HG02678 (cell line): ENCODE measurements around the gene NCR3LG1.
A peak's percentile ranks its signal among the peaks of the same experiment; 100 is the strongest.

Experiments used
- ATAC-seq: cut with Tn5 transposase; IDR thresholded peaks from one replicate; pipeline ENCODE4 v1.9.1; 2021; ENCODE audit warnings: mild to moderate bottlenecking, moderate library complexity; ENCODE audit not compliant: unreplicated experiment

Gene NCR3LG1, protein sequence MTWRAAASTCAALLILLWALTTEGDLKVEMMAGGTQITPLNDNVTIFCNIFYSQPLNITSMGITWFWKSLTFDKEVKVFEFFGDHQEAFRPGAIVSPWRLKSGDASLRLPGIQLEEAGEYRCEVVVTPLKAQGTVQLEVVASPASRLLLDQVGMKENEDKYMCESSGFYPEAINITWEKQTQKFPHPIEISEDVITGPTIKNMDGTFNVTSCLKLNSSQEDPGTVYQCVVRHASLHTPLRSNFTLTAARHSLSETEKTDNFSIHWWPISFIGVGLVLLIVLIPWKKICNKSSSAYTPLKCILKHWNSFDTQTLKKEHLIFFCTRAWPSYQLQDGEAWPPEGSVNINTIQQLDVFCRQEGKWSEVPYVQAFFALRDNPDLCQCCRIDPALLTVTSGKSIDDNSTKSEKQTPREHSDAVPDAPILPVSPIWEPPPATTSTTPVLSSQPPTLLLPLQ

DNA sequence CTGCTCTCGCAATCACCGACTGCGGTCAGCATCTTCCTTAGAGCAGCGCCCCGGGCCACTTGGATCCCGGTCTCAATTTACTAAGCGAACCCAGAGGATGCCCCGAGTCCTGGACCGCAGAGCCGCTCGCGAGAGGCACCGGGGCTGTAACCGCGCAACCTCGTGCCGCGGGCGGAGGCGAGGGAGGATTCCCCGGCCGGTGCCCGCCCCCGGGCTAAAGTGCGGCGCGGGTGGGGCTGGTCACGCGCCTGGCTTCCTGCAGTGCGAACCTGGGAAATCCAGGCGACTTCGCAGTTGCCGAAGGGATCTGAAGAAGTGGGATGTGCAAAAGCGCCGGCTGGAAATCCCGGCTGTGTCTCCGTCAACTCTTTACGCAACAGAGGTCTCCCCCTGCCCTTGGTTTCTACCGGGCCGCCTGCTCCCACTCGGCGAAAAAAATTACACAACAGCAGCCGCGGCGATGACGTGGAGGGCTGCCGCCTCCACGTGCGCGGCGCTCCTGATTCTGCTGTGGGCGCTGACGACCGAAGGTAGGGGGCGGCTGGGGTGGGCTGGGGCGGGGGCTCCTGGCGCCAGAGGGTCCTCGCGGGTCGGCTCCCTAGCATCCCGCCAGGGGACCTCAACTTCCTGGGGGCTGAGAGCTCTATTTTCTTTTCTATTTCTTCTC, at the start of gene NCR3LG1:
Gene NCR3LG1, plus strand, starts transcription at position 291 of the 667 bp plus-strand sequence. Its CDS starts 170 bp downstream, at position 461.
- no peak for ATAC-seq

DNA sequence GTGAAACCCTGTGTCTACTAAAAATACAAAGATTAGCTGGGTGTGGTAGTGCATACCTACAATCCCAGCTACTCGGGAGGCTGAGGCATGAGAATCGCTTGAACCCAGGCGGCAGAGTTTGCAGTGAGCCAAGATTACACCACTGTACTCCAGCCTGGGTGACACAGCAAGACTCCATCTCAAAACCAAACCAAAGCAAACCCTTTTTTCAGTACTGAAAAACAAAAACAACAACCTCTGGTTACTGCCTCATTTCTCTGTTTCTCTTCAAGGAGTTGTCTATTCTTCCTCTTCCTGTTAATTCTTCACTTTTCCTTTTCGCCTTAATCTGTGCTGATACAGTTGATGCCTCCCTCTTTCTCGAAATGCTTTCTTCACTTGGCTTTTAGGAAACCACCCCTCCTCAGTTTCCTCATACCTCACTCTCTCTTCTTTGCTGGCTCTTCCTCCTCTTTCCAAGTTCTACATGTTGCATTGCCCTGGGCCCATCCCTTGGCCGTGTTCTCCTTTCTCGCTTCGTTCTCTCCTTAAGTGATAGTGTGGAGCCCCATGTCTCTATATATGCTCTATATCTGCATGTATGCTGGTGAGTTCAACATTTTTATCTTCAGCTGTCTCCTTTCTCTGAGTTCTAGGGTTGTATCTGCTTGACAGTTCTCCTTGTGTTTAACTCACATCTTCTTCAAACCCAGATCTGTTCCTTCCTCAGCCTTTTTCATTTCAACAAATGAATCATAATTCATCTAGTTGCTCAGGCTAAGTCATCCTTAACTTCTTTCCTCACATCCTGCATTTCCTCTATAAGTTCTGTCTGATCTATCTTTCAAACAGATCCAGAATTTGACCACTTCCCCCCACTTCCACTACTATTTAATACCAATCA, 38.0 kb upstream of the NCR3LG1 start:
- no peak for ATAC-seq

DNA sequence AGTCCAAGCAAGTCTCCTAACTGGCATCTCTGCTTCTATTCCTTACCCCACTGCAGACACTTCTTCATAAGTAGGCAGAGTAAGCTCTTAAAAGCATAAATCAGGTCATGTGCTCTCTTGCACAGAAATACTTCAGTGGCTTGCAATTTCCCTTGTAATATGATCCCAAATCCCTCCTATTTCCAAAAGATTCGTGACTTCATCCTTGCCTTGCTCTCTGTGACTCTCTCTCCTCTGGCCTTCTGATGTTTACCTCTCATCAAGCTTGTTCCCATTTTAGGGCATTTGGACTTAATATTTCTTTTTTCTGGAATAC, 37.4 kb upstream of the NCR3LG1 start:
- no peak for ATAC-seq

DNA sequence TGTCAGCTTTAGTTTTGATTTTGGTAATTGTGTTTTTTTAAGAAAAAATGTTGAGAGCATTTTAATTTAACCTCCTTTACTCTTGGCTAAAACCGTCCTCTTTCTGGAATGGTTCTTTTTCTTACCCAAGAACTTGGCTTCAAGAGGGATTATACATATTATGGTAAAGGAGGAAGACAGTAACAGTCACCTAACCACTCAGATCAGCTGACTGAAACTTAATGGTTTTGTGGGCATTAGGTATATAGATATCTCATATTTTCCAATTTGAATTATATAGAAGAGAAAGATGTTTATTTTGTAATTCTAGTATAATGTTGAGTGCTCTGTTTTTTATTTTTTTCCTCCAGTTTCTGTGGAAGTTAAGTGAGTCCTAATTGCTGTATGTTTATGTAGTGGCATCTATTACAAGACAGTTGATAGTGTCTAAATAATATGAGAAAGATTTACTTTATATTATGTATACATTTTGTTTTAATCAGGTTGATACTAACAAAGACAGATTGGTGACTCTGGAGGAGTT, 36.6 kb upstream of the NCR3LG1 start:
- ATAC-seq = no peak

DNA sequence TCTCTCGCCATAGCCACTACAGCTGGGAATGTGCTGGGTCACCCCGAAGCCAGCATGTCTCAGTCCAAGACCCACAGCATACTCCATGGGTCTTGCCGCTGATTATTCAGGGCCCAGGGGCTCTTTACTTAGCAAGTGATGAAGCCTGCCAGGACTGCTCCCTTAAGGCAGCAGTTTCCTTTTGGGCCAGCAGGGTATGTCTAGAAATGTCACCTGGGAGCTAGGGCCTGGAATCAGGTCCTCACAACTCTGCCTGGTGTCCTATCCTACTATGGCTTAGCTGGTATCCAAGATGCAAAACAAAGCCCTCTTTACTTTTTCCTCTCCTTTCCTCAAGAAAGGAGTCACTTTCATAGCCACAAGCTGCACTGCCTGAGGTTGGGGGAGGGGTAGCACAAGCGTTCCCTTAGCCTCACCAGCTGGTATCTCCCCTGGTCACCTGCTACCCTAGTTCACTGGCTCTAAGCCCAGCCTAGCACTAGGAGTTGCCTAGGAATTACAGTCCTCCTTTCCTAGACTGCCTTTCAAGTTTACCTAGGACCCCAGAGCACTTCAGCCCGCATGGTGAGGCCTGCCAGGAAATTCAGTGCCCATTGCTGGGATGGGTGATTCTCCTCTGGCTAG, 22.6 kb upstream of the NCR3LG1 start:
- ATAC-seq = no peak

DNA sequence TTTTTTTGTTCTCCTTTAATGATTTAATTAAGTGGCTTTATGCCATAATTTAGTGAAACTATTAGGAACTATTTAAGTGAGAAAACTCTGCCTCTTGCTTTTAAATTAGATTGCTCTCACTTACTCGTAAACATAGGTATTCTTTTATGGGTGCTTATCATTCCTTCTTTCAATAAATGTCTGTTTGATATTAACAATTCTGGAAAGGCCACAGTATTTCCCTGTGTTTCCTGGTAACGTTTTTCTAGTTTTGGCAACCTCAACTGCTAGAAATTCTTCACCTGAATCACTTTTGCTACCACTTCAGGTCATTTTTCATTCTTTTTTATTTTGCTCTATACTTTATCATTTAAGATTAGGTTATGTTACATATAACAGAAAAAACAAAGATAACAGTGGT, 19.9 kb upstream of the NCR3LG1 start:
- ATAC-seq = no peak

DNA sequence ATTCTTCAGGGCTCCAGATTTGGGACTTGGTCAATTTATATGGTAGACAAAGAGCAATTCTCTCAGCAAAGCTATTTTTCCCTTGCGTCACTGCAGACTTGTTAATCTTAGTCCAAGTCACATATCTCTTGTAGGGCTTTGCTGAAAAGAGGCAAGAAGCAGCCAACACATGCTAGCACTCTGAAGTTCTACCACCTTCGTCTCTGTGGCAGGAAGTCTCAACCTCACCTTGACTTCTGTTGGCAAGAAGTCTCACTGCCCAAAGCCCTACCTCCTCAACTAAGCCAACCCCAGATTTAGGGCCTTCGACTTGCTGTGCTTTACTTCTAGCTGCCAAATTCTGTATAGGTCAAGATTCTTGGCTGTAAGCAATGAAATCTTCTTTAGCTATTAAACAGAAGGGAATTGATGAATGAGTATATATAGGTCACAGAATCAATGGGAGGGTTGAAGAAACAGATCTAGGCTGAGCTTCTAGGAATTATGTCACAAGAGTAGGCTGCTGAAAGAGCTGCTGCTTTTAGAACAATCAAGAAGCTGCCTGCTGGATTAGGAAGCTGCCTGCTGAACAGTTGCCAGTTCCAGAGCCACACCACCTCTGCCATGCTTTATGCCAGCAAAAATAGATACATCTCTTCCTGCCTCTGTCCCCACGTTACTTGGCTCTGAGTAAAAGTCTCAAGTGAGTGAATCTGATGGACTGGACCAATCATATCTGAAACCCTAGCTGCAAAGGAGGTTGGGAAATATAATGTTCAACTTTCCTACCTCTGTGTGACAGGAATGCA, 17.6 kb upstream of the NCR3LG1 start:
- ATAC-seq = no peak

DNA sequence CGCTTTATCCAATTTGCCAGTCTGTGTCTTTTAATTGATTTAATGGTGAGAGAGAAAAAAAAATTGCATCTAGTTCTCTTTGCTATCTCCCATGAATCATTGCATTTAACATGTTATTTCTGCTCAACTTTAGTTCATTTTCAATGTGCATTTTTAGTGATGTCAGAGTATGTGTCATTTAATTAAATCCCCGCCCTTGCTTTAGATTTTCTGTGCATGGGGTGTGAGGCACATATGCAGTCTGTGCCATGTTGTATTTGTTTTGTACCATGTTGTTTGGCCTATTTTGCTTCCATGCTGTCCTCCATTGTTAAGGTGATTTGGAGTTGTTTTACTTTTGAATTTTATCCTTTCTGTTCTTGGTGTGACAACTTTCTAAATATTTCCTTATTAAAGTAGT, 8.3 kb upstream of the NCR3LG1 start:
- no peak for ATAC-seq

DNA sequence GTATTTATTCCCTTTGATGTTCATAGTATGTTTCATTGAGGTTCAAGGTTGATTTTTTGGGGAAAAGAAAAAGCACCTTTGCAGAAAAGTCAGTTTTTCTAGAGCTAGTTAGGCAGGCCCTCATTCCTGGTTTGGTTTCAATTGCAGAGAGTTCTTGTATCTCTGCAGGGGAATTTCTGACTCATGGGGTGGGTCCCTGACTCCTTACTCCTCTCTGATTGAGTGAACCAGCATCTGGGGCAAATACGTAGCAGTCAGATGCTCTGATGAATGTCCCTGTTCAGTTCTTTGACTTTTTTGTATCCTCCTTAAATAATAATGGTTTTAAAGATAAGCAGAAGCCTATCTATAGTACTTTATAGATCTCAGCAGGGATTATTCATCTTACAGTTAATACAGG, 7.7 kb upstream of the NCR3LG1 start:
- ATAC-seq = no peak

DNA sequence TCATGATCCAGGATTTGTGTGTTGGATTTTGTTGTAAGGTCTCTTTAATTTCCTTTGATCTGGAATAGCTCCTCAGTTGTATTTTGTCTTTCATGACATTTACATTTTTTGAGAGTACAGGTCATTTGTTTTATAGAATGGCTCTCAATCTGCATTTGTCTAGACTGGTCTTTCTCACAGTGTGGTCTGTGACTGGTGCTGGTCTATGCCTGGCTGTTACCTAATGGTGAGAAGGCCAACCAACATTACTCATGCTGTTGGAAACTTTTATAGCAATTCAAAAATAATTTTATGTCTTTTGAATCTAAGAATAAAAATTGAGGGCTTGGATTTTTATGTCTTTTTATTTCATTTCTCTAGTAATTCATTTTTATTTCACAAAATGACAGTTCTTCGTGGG, 3.9 kb upstream of the NCR3LG1 start:
- ATAC-seq = no peak

DNA sequence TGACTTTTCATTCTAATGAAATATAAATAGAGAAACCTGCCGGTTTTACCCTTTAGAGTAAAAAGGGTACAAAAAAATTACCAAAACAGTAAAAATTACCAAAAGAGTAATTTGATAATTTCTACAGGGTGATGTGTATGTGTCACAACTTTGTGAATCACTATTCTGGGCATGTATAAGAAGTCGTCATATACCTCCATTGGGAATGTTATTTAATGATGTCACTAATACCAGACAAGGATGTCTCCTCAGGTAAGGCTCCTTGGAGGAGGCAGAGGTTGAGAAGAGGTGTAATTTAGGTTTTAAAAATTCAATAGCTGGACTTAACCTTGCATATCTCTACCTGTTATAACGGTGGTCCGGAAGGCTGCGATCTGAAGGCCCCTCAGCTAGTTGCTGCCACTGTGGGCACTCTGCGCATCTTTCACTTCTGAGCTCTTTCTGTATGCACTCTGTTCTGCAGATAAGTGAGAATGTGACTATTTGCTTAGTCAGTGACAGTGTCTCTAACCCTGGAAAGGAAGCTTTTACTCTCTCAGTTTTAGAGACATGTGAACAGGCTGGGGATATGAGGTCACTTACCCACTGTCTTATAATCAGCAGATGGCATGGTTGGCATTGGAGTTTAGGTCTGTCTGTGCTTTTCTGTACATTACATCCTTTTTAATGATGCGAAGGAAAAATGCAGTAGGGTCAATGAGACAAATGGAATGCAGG, 987 bp upstream of the NCR3LG1 start:
- no peak for ATAC-seq

DNA sequence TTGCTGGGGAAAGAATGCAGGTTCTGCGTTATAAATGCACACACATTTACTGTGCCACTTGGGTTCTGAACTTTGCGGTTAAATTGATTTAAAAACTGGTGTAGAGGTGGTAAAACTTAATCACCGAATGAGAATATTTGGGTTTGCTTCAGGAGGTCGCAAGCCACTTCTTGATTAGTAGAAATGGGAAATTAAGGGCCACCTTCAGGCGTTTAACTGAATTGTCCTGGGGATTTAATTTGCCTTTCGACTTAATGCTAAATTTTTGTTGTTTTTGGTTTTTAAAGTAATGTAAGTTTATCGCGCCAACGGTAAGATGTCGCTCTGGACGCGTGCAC, 459 bp upstream of the NCR3LG1 start:
- ATAC-seq = no peak

DNA sequence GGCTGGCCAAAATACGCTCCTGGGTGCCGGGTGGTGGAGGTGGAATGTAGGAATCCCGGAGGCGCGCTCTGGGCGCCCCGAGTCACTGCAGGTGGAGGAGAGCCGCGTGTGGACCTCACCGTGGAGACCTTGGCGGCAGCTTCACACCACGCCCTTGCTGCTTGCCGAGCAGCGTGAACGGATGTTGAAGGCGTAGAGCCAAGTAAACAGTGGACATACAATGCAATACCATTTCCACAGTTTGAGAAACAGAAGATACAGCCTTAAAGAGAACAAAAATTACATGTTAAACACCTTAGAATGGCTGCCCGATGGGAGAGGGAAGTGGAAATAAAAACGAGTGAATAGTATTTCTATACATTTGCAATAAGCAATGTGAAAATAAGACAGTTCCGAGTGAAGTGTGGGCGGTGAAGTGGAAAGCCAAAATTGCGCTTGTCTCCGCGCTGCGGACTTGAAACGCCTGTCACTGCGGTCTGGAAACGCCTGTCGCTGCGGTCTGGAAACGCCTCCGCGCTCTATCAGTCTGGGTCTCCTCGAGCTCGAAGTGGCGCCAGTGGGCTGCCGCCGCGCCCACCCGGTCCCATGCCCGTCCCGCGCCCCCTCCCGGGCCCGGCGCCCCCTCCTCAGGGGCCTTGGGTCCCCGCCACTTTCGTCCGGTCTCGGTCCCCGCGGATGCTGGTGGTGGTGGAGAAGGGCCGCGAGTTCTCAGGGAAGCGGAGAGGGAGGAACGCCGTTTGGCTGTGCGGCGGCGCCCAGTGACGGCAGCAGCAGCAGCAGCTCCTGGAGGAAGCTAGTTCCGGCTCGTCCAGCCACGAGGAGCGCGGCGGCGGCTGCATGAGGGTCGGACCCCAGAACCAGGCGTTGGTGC, 1.6 kb downstream of the NCR3LG1 start:
- ATAC-seq = no peak

DNA sequence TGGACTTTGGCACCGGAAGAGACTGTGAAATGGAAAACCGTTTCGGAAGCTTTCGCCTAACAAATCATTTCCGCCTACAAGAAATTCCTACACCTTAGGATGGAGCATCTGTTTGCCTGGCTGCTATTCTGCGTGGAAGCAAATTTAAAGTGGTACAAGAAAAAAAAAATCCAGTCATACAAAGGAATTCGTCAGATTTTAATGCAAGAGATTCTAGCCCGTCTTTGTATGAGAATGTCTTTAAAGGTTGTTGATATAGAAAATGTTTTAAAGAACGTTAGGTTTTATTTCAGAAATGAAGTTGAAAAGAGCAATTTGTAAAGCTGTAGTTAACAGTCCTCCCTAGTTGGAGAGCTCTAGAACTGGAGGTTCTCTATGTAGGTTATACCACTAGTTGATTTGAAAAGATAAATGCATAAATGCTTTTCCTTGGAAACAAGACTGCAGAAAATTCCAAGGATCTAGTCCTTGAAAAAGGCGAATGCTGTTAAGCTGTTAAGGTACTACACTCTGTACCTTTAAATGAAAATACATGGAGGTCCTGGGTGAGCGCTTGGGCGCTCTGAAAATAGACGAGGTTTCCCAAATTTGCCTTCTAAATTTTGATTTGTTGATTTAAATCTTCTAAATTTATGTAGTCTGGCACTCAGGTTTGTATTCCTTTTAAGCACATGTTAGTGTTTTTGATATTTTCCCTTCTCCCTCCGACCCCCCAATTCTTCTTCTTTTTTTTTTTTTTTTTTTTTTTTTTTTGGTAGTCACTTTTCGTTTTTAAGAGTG, 2.4 kb downstream of the NCR3LG1 start:
- no peak for ATAC-seq

DNA sequence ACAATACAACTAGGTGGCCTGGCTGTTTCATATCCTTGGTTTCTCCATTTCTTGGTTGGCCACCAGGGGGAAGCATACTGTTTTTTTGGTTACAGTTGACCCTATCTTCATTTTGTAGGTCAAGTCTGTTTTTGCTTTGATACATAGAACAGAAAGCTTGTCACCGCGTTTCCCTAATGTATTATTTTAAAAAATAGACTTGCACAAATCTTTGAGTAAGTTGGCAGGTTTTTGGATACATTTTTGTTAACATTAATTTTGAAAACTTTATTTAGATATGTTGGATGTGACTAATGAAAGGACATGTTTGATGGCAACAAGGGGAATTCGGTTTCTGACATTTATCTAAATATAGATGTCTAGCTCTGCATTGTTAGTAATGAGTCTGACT, 3.0 kb downstream of the NCR3LG1 start:
- peak; percentile 37 for ATAC-seq

DNA sequence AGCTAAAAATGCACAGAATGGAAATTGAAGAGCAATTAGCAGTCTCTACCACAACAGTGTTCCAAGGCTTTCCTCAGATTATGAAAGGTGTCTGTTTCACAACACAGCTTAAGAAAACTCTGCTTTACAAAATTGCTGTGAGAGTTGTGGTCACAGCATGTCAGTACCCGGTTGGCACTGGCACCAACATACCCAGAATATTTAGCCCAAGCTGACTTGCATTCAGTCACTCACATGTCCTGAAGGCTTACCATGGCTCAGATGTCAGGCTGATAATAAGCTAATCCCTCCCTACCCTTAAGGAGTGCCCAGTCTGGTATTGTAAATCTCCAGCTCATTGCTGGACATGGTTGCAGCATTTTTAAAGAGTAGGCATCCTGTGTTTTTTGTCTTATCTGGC, 14.9 kb downstream of the NCR3LG1 start:
- no peak for ATAC-seq

DNA sequence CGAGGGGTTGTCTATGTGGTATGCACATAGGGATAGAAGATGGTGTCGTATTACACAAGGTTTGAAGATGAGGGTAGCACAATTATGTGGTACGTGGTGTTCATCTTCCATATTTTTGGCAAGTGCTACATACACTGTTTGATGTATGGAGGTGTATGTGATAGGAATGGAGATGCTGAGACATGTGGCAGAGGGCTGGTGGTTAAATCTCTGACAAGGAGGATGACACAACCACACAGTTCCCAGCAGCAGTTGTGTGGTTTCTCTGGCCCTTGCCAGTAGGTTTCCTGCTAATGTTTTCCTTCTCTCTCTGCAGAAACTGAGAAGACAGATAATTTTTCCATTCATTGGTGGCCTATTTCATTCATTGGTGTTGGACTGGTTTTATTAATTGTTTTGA, 17.0 kb downstream of the NCR3LG1 start:
- ATAC-seq = no peak

DNA sequence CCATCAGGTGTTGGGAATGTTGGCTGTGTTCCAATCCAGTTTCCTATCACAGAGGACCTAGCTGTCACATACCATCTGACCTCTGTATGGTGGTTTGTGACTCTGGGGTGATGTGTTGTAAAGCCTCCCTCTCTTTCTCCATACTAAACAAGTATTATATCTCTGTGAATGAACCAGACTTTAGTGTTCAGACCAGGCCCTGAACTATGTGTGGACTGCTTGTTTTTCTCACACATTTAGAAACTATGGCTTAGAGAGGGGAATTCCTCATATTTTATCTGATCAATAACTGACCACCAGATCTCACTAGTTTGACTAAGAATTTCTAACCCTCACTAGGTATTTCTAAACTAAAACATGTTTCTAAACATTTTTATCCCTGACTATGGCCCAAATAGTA, 17.5 kb downstream of the NCR3LG1 start:
- no peak for ATAC-seq
